Measurements from ENCODE around the gene PPP2R3B. TPM values are rescaled to one million over a fixed set of nuclear protein-coding genes. Genes with fewer than 3 reads are reported as not detected.
"Not testable (repeated sequence)": the region's sequence is repeated elsewhere in the genome, so short reads cannot be mapped to it uniquely, and the experiment has no call there.

Gene PPP2R3B
- polyA plus RNA-seq, 4 donors = 19.7 to 36.5 (median 28.3) TPM

GRCh38 chrX:324664-325063 lies 62.0 kb downstream of the PPP2R3B start:
- DNase-seq (ENCODE audit: low read depth in 4 of 4, low spot score in 2 of 4) = not testable (repeated sequence)

- no peak for DNase-seq (ENCODE audit: low read depth in 4 of 4, low spot score in 2 of 4)
These were observed 62.7 kb downstream of the PPP2R3B start for GRCh38 chrX:323721-324628.

- no peak for DNase-seq (ENCODE audit: low read depth in 4 of 4, low spot score in 2 of 4)
These were observed 66.5 kb downstream of the PPP2R3B start for GRCh38 chrX:320126-320783.

DNA sequence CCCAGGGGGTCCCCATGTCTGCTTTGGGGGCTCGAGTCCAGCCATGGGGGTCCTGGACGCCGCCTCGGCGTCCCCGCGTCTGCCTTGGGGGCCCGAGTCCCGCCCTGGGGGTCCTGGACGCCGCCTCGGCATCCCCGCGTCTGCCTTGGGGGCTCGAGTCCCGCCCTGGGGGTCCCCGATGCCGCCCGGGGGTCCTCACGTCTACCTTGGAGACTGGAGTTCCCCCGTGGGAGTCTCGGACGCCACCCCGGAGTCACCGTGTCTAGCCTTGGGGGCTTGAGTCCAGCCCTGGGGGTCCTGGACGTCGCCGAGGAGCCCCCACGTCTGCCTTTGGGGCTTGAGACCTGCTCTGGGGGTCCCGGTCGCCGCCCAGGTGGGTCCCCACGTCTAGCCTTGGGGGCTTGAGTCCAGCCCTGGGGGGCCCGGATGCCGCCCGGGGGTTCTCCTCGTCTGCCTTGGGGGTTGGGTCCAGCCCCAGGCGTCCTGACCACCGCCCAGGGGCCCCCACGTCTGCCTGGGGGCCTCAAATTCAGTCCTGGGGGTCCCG lies 67.1 kb downstream of the PPP2R3B start:
- DNase-seq (ENCODE audit: low read depth in 4 of 4, low spot score in 2 of 4) = no peak

- peak; percentile 96 to 99 (median 98) for DNase-seq (ENCODE audit: low read depth in 4 of 4, low spot score in 2 of 4)
These were observed 67.7 kb downstream of the PPP2R3B start, which contains the start of gene GTPBP6 for GRCh38 chrX:318739-319578. GTPBP6 (minus strand) TSS chrX:318796; CDS start chrX:318787, 9 bp downstream.

DNA sequence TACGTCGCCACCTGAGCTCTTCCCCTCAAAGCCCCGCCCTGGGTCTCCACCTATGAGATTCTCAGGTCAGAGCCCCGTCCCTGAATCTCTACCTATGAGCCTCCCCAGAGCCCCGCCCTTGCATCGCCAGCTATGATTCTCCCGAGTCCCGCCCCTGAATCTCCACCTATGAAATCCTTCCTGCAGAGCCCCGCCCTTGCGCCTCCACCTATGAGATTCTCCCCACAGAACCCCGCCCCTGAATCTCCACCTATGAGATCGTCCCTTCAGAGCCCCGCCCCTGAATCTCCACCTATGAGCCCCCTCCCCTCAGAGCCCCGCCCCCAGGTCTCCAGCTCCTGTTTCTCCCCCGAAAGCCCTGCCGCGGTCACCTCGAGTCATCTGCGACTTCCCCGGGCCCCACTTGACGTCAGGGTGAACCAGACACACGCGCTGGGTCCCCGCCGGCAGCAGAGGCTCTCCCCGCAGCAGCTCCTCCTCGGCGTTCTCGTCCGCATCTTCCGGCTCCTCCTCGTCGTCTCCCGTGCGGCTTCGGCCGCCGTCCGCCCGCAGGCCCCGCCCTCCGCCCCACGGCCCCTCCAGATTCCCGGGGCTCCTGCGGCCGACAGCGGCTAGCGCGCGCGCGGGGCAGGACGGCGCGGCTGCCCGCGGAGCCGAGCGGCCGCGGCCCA lies 68.5 kb downstream of the PPP2R3B start:
- peak; percentile 76 to 94 (median 89) for DNase-seq (ENCODE audit: low read depth in 4 of 4, low spot score in 2 of 4)

DNA sequence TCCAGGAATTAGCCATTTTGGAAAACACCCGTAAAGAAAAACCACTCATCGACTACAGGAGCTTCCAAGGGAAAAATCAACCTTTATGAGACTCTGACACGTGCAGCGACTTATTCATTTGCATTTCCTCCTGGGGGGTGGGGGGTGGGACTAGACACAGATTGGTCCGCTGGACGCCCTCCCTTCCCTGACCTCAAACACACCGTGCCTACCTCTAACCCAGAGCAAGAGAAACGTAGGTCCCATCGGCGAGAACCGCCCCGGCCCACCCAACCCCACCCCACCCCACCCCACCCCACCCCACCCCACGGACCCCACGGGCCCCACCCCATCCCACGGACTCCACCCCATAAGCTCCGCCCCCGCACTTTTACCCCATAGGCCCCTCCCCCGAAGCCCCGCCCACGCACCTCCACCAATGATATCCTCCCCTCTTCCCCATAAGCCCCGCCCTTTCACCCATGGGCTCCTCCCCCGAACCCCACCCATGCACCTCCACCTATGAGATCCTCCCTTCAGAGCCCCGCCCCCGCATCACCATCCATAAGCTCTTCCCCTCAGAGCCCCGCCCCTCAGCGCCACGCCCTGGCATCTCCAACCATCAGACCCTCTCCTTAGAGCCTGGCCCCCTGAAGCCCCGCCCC lies 69.2 kb downstream of the PPP2R3B start:
- DNase-seq (ENCODE audit: low read depth in 4 of 4, low spot score in 2 of 4) = no peak

- DNase-seq (ENCODE audit: low read depth in 4 of 4, low spot score in 2 of 4) = no peak
These were observed 70.1 kb downstream of the PPP2R3B start for GRCh38 chrX:316351-317325.

DNA sequence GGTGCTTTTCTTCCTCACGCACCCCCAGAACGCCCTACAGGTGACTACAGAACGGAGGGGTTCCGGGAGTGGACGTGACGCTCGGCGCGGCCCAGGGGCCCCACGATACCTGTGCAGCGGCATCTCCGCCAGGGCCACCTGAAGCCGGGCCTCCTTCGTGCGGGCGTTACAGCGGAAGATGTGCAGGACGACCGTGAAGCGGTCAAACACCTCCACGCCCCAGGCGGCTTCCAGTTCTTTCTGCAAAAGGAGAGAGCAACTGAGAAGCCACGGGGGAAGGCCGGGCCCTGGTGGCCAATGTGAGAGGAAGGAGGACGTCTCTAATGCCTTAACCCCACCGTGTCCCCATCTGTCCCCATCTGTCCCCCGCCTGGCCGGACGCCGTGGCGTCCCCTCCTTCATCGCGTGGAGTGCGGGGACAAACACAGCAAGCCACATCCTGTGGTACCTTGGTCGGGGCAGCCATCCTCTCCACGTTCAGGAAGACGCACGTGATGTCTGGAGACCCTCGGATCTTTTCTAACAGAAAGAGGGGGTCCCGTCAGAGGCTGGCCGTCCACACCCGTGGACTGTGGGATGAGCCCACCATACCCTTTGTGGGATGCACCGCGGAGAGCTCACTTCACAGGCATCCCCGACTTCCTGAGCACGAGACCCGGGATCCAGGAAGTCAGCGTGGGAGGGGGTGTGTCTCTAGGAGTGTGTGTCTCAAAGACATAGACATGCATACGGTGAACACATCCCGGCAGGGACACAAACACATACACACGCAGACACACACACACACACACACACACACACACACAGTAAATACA lies 71.7 kb downstream of the PPP2R3B start:
- no peak for DNase-seq (ENCODE audit: low read depth in 4 of 4, low spot score in 2 of 4)

DNA sequence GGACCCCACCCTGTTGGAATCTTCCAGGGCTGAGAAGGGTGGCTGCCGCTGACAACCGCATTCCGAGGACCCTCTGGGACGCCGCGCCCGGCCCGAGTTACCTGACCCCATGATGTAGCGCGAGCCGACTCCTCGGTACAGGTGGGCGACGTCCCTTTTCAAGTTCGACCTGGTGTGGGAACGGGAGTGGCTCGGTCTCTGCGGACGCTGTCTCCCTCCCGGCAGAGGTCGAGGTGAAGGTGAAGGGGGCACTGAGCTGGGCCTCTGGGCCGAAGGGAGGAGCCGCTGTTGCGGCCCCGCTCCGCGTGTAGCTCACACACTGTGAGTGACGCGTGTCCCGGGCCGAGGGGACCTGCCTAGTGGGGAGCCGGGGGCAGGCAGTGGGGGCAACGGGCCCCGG lies 72.7 kb downstream of the PPP2R3B start:
- DNase-seq (ENCODE audit: low read depth in 4 of 4, low spot score in 2 of 4) = no peak

DNA sequence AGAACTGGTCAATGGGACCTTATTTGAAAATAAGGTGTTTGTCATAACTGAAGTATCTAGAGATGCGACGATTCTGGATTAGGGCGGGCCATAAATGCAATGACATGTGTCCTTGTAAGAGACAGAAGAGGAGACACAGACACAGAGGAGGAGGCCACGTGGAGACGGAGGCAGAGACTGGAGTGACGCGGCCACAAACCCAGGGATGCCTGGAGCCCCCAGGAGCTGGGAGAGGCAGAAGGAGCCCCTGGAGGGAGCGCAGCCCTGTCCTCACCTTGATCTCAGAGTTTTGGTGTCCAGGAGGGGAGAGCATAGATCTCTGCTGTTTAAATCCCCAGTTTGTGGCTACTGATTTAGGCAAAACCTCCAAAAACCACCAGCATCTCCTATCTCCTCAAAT lies 73.2 kb downstream of the PPP2R3B start:
- DNase-seq (ENCODE audit: low read depth in 4 of 4, low spot score in 2 of 4) = no peak

DNA sequence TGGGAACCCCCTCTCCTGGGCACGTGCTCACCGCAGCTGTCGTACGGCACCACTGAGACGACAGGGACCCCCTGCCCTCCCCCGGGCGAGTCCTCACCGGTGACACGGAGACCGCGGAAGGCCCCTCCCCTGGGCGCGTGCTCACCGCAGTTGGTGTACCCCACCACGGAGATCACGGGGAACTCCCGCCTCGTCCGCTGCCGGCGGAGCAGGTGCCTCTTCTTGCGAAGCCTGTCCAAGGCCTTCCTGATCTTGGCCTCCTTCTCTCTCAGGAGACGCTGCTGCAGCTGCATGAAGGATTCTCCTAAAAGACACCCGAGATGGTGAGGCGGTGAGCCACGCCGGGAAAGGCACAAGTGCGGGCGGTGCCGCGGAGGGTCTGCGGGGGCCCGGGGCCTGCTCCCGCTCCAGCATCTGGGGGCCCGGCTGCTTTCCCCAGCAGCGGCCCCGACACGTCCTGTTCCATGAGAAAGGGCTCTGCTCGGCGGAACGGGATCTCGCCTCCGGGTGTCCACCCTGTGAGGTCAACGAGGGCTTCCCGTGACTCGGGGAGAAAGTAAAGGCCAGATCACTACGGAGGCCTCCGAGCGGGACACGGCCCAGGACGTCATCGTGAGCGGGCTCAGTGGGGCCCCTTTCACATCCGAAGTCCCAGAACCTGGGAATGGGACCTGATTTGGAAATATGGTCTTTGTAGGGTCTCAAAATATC lies 73.9 kb downstream of the PPP2R3B start:
- DNase-seq (ENCODE audit: low read depth in 4 of 4, low spot score in 2 of 4) = no peak

- DNase-seq (ENCODE audit: low read depth in 4 of 4, low spot score in 2 of 4) = no peak
These were observed 75.3 kb downstream of the PPP2R3B start for GRCh38 chrX:311156-312129.

- no peak for DNase-seq (ENCODE audit: low read depth in 4 of 4, low spot score in 2 of 4)
These were observed 76.0 kb downstream of the PPP2R3B start for GRCh38 chrX:310621-311155.

DNA sequence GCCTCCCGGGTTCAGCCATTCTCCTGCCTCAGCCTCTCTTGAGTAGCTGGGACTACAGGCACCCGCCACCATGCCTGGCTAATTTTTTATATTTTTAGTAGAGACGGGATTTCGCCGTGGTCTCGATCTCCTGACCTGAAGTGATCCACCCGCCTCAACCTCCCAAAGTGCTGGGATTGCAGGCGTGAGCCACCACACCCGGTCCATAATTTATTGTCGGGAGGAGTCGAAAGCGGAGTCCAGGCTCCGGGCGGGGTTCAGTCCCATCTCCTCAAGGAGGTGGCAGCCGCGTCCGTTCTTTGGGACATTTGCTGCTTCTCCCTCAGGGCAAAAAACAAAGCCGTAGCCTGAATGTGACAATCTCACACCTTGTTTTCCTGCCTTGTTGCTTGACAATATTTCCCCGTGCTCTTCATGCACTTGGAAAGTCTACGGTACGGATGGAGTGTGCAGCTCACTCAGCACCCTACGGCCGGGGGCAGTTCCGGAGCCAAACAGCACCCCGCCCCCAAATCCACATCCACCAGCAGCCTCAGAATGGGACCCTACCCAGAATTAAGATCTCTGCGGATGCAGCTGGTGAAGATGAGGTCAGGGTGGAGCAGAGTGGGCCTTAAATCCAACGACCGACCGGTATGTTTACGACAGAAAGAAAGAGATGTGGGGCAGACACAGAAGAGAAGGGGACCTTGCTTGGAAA lies 77.7 kb downstream of the PPP2R3B start:
- DNase-seq (ENCODE audit: low read depth in 4 of 4, low spot score in 2 of 4) = no peak

All from left renal cortex interstitium (tissue), 4 donors.